ENCODE measurements around the gene SCN5A.

SCN5A gene

DNA sequence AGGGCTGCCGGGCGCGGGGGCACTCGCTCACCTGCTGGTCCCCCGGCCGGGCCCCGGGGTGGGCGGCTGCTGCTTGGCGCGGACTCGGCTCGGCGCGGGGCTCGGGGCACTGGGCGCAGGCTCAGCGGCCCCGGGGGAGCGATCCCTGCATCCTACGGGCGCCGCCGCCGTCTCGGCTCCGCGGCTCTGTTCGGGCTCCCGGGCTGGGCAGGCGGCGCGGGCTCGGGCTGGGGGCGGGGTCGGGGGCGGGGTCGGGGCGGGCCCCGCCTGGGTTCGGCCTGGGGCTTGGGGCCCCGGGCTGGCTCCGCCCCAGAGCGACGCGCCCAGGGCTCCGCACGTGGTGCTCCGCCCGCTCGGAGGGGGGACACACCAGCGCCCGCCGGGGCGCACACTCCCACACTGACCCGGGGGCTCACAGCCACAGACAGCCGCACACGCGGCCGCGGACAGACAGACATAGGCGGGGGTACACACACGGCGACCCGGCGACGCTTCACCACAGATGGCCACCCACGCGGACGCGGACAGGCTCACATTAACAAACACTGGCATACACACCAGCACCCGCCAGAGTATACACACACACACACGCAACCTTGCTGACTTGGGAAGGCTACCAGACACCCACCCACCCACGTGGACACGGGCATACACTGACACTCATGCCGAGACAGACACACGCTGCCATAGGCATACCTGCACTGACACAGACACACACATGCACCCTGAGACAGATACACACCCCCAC is at the start of gene SCN5A:
Gene SCN5A (minus strand): TSS at position 188 of the 748 bp plus-strand sequence. CDS start 16,380 bp downstream, outside the sequence.
- no peak for DNase-seq

DNA sequence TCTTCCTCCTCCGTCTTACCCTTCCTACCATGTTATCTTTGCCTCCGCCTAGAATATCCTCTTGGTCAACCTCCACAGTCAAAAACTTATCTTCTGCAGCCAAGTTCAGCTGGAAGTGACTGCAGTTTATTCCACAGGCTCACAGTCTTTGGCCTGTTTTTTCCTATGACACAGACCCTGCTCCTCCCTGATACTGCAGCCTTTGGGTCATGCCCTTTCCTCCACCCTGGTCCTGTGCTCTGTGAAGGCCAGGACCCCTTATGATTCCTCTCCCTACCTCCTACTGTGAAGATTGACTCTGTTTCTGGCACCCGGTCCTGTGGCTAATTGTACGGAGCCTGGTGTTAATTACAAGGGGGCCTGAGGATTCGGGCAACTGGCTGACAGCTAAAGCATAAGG is 49.3 kb upstream of the SCN5A start:
- DNase-seq, result no peak

DNA sequence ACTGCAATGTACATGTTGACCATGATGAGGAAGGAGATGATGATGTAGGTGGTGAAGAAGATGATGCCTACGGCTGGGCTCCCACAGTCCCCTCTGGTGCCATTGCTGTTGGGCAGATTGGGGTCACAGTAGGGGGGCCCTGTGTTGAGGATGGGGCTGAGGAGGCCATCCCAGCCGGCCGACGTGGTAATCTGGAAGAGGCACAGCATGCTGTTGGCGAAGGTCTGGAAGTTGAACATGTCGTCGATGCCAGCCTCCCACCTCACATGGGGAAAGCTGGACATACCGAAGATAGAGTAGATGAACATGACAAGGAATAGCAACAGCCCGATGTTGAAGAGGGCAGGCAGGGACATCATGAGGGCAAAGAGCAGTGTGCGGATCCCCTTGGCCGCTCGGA is 48.6 kb upstream of the SCN5A start:
- no peak for DNase-seq

DNA sequence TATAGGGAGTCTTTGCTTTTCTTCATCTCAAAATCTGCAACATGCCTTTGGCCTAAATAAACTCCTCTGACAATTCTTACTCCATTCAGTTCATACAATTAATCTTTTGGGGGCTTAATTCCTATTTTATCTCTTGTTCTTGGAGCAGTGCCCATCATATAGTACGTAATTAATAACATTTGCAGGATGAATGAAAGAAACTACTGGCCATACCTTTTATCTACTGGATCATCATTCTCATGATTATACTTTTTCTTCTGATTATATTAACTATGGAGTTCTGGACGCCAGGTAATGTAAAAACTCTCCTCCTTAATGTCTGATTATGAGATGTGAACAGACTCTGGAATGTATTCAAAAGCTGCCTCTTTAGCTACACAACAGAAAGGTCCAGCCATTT is 46.5 kb upstream of the SCN5A start:
- no peak for DNase-seq

DNA sequence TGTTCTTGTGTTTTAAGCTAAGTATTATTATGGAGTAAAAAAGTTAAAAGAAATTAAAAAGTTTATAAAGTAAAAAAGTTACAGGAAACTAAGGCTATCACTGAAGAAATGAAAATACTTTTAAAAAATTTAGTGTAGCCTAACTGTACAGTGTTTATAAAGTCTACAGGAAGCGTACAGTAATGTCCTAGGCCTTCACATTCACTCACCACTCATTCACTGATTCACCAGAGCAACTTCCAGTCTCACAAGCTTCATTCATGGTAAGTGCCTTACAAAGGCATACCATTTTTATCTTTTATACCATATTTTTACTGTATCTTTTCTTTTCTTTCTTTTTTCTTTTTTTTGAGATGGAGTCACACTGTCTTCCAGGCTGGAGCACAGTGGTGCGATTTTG is 40.7 kb upstream of the SCN5A start:
- DNase-seq, result no peak

DNA sequence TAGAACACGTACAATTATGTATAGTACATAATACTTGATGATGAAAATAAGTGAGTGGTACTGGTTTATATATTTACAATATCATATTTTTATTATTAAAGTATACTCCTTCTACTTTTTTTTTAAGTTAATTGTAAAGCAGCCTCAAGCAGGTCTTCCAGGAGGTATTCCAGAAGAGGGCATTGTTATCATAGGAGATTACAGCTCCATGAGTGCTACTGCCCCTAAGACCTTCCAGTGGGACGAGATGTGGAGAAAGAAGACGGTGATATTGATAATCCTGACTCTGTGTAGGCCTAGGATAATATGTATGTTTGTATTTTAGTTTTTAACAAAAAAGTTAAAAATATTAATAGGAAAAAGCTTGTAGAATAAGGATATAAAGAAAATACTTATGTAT is 40.3 kb upstream of the SCN5A start:
- DNase-seq, result no peak

DNA sequence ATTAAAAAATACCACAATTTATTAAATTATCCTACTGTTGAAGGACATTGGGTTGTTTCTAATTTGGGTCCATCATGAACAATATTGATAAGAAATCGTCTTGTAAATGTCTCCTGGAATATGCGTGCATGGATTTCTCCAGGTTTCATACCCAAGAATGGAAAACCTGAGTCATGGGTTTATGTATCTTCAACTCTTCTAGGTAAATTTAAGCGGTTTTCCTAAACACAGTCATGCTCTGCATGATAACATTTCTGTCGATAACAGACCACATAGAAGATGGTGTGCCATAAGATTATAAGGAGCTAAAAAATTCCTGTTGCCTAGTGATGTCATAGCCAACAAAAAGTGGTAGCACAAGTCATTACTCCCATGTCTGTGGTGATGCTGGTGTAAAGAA is 39.9 kb upstream of the SCN5A start:
- DNase-seq, result no peak

DNA sequence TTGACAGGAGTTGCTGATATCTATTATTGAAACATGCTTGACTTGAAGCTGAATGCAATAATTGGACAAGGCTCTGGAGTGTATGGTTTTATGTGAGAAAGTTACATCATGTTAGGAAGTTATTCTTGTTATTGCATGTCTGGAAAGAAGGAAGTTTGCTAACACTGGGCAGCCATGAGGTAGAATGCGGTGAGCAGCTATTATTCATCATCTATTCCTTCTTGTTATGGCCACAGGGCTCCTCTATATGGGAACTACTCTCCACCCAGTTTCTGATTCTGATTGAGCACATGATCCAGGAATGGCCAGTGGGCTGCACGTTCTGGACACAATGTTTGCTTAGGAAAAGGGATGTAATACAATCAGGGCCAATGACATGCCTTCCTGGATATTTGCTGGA is 37.8 kb upstream of the SCN5A start:
- DNase-seq, result no peak

DNA sequence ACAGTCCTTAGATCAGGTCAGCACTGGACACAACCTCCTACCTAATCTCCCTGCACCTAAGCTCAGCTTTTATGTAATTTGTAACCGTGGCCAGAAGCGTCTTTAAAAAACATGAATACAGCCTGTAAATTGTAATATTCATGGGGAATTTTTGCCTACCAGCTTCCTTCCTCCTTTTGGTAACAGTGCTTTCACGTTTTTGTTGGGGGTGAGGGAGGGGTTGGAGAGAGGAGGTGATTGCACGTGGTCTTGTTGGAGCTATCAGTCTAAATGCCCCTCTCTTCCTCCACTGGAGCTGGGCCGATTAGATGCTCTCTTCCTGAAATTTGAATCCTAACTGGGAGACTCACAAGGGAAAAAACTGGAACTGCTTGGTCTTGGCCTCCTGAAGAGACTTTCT is 35.1 kb upstream of the SCN5A start:
- no peak for DNase-seq

DNA sequence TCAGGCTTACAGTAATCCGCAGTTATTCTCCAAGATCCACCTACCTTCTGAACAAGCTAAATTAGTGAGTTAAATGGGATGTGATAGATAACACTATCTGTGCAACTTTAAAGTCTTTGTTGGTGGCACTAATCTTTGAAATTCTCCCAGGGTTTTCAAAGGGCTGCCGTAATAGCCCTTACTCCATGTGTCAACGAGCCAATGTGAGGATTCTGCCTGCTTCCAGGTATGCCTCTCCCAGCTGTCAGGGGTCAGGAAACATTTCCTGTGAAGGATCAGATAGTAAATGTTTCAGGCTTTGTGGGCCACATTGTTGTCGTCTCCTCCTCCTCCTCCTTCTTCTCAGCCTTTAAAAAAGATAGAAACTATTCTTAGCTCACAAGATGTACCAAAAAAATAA is 20.2 kb upstream of the SCN5A start:
- no peak for DNase-seq

DNA sequence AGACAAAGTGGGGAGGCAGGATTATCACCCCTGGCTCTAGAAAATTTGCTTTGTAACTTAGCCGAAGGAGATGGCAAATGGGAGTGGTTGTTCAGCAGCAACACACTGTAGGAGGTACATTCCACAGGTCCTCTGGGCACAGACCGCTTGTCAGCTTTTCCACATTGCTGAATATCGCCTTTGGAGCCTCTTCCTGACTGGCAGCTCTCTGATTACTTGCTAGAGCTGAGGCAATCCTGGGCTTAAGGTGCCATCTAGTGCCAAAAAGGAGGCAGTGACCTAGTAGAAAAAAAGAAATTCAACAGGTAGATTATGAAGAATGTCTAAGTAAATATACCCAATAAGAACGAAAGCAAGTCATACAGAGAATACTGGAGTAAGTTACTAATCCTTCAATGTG is 13.1 kb upstream of the SCN5A start:
- no peak for DNase-seq

DNA sequence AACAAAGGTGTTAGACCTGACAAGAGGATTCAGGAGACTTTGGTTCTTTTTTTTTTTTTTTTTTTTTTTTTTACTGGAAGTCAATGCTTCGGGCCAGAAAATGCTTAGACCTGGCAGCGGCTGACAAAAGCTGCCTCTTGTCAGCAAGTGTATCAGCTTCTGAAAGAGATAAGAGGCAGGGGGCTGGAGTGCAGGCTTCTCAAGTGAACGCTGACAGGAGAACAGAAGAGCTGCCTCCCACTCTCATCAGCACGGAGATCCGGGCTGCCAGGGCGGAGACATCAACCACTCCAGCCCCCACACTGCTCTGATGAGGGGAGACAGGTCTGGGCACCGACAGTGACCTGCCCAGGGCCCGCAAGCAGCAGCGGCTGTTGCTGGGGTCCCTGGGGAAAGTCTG is 9.4 kb upstream of the SCN5A start:
- no peak for DNase-seq

DNA sequence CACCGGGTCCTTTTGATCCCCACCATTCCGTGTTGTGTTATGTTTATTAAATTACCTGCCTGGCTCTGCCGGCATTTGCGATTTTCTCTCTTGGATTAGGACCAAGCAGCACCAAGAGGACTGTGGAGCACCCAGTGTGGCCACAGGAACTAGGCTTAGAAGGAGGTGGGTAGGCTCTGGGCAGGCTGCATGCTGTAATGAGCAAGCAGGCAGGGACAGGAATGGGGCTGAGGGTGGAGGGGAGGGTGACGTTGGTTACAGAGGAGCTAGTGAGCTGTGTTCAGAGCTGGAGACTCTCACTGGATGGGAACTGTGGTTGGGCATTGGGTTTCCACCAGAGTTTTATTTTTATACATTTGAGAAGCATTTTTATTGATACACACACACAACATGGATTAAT is 7.9 kb upstream of the SCN5A start:
- DNase-seq, result no peak

DNA sequence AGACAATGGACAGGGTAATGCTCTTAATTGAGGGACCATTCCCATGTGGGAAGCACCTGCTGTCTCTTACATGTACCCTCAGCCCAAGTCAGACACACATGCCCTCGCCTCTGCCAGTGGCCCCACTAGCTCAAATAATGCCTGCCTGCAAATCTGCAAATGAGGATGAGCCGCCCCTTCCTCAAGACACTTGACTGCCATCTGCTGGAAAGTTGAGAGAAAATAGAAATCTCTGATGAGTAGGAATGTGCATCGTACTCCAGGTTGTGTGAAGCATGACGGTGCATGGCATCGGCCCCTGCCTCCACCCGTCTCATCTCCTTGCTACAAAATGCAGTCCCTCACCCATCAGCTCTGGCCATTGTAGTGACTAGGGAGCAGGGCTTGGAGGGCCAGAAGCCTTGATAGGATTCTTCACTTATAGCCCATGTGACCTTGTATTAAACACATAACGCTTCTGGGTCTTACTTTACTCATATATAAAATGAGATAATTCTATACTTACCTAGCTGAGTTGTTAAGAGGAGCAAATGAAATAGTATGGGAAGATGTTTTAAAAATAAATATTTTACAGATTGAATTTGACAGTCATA is 6.3 kb upstream of the SCN5A start:
- no peak for DNase-seq

DNA sequence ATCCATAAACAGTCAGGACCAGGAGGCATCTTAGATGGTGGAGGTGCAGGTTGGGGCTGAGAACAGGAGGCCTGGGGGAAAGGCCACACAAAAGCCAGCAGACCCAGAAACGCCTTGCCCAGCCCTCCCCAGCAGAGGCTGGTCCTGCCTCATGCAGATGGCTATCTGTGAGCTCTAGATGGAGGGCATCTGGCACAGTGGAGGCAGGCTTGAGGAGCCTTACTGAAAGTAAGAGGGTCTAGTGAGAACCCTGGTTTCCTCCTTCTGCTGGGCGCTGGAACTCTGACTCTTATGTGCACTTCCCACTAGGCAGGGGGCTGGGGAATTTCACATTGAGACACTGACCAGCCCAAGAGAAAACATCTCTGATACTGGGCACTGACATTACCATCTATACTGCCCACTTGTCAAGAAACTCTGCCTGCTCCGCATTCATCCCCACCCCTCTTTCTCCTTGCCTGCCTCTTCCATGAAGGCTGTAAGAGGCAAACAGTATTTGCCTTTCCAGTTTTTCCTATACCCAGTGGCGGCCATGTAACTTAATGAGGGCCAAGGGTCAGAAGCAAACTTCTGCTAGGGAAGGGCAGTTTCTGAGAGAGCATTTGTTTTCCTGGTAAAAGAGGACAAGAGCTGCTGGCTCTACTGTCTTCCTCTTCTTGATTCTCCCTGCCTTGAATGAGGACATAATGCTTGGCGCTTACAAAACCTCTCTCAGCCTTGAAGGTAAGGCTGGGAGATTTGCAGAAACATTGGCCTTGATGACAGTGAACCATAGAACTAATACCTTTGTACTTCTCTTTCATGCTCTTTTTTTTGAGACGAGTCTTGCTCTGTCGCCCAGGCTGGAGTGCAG is 4.4 kb upstream of the SCN5A start:
- no peak for DNase-seq

DNA sequence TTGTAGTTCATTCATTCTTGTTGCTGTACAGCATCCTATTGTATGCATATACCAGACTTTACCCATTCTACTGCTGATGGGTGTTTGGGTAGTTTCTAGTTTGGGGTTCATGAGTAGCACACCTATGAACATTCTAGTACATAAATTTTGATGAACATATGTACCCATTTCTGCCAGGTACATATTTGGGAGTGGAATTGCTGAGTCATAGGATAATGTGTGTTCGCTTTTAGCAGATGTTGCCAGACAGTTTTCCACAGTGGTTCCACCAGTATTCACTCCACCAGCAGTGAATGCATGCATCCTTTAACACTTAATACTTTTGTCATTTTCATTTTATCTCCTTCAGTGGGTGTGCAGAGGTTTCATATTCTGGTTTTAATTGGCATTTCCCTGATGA is 3.4 kb upstream of the SCN5A start:
- no peak for DNase-seq

DNA sequence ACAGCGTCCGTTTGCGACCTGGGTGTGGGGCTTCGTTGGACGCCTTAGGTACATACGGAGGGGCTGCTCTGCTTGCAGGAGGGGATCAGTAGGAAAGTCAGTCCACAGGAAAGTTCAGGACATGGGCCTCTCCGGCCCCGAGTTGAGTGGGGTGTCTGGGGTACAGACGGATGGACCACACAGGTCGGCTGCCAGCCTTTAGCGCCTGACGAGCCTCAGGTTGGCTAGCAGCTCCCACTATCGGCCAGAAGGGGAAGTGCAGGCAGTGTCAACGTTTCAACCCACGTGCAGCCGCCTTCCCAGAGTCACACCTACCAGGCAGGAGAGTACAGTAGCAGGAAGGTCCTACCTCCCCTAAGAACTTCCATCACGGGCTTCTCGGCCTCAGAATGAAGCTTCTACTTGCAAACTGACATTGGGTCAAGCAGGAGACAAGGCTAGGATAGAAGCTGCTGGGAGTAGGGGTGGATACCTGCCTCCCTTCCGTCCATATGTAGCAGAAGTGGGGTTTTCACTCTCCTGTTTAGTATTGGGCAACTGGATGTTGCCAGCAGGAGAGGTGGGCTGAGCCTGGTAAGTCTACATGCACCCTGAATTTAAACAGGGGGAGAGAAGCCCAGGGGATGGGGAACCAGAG is 1.8 kb upstream of the SCN5A start:
- no peak for DNase-seq

DNA sequence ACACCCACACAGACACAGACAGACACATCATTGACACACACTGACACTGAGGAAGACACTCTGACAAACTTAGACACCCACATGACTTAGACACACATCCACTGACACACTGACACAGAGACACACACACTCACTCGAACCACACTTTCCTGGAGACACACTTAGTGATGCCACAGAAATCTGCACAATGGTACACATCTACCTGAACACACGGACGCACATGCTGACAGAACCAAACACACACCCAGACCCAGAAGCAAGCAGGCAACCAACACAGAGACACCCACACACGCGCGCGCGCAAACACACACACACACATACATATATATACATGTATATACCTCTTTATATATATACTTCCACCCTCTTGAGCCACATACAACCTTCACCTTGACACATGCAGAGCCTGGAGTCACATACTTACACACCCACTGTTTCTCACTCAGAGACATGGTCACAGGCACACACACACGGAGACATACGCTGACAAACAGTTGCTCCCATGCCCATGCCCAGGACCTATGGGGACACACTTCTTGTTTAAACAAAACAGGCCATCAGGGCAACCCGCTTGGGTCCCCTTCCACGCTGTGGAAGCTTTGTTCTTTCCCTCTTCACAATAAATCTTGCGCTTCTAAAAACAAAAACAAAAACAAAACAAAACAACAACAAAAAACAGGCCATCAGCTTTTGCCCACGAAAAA is 913 bp upstream of the SCN5A start:
- no peak for DNase-seq

DNA sequence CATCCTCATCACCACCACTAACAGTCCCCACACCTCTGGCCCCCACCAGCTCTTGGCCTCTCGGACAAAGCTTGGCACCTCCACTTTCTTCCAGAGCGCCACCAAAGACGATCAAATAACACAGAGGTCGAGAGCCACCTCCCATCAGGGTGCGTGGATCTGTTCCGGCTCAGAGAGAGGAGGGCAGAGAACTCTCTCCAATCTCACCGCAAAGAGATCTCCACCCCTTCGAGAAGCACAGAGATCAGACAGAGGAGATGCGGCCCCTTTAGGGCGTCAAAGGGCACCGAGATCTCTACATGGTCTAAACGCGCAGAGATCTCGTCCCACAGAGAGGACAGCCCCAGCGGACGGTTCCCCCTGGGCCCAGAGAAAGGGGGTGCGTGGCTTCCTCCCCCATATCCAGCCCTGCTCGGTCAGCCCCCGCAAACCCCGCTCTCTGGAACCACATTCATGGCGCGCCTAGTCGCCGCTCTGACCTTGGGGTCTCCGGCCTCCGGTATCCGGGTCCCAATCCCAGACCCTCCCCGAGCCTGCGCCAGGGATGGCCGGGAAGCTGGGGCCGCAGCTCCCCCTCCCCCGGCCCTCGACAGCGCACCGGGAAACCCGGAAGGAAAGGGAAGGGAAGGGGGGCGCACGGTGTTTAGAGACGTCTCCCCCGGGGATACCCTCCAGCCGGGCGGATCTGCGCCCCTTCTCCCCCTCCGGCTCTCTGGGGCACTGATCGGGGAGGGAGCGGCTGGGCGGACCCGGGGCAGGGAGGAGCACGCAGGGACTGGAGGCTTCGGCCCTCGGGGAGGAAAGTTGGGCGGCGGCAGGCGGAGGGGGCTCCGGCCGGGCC is 608 bp downstream of the SCN5A start:
- no peak for DNase-seq

DNA sequence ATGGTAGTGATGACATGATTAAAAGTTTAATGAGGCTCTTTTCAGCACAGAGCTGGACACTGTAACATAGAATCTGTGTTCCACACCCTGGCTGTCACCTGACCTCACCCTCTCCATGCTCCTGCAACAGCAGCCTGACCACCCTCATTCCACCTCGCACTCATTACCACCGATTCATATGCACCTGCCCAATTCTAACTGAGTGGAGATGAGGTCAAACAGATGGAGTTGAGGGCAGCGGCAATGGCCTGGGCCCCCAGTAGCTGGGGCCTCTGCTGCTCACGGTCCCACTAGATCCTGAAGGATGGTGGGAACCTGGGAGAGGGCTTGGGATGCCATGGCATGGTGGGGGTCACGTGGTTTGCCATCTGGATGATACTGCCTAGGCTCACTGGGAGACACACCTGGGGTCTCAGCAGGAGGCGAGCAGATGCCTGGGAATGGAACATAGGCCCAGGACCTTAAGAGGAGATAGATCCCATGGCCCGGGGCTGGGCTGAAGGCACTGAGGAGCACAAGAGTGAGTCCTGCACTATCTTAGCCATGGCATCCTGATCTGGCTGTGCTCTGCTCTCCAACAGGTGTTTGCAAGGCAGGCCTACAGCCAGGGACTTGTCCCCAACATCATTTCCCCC is 1.3 kb downstream of the SCN5A start:
- DNase-seq, result no peak

DNA sequence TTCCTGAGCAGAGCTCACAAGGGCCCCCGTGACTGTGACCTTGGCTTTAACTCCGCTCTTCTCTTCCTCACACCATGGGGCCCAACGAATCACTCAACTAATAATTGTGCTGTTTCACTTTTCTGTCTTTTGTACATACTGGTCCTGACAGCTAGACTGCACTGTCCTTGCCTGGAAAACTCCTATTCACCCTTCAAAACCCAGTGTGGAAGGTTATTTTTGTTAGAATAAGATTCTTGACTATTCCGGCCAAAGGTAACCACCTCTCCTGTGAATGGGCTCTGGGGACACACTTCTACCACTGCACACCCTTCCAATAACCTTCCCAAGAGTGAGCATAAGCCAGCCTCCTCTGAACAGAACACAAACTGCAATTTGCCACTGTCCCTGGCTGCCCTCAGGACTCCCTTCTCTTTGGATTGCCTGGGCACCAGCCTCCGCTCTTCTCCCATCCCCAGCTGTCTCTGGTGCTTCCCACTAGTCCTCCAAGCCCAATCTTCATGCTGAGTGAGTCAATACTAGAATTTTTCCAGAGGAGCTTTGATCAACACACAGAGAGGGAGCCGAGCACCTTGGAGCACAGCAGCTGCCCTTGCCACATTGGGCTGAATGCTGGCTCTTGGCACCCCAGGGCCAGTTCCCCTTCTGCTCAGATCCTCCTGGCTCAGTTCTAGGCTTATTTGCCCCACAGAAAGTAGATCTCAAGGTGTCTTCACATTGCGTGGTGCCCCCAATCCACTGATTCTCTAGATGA is 2.1 kb downstream of the SCN5A start:
- no peak for DNase-seq

All from cerebellar nuclear complex (tissue), 1 donor.